ENCODE data around the gene JMJD8. TPM values are rescaled to one million over a fixed set of nuclear protein-coding genes. Genes with fewer than 3 reads are reported as not detected.

The JMJD8 gene
- total RNA-seq, 4 donors from 2014 or later: 65.8 to 79.6 (median 71.8) TPM

DNA sequence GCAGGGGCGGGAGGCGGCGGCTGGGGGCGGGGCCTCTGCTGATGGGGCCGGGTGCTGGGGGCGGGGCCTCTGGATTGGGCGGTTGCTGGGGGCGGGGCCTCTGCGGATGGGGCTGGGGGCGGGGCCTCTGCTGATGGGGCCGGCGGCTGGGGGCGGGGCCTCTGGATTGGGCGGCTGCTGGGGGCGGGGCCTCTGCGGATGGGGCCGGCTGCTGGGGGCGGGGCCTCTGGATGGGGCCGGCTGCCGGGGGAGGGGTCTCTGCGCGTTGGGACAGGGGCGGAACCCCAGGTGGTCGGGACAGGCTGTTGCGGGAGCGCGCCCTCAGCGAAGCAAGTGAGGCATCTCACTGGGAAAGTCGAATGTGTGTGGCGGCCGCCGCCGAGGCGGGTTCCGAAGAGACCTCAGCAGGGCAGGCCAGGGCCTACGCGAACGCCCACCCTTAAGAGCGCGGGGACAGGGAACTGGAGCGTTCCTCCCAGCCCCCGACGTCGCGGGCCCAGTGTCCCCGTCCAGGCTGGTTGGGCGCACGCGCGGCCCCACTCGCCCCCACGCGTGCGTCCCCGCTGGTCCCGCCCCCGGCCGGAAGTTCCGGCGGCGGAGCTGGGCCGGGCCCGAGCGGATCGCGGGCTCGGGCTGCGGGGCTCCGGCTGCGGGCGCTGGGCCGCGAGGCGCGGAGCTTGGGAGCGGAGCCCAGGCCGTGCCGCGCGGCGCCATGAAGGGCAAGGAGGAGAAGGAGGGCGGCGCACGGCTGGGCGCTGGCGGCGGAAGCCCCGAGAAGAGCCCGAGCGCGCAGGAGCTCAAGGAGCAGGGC lies 4.1 kb downstream of the JMJD8 start, which contains the start of gene STUB1:
Gene STUB1, plus strand, starts transcription at position 597 of the 811 bp plus-strand sequence. Its CDS starts 116 bp downstream, at position 713.
- ATAC-seq (ENCODE audit: low FRiP score) (peak; percentile 58), DNase-seq (ENCODE audit: low spot score) (peak; percentile 63)
- TF ChIP-seq, protein P1, sequence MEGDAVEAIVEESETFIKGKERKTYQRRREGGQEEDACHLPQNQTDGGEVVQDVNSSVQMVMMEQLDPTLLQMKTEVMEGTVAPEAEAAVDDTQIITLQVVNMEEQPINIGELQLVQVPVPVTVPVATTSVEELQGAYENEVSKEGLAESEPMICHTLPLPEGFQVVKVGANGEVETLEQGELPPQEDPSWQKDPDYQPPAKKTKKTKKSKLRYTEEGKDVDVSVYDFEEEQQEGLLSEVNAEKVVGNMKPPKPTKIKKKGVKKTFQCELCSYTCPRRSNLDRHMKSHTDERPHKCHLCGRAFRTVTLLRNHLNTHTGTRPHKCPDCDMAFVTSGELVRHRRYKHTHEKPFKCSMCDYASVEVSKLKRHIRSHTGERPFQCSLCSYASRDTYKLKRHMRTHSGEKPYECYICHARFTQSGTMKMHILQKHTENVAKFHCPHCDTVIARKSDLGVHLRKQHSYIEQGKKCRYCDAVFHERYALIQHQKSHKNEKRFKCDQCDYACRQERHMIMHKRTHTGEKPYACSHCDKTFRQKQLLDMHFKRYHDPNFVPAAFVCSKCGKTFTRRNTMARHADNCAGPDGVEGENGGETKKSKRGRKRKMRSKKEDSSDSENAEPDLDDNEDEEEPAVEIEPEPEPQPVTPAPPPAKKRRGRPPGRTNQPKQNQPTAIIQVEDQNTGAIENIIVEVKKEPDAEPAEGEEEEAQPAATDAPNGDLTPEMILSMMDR (IDR thresholded peaks at IDR 0.05): no peak

DNA sequence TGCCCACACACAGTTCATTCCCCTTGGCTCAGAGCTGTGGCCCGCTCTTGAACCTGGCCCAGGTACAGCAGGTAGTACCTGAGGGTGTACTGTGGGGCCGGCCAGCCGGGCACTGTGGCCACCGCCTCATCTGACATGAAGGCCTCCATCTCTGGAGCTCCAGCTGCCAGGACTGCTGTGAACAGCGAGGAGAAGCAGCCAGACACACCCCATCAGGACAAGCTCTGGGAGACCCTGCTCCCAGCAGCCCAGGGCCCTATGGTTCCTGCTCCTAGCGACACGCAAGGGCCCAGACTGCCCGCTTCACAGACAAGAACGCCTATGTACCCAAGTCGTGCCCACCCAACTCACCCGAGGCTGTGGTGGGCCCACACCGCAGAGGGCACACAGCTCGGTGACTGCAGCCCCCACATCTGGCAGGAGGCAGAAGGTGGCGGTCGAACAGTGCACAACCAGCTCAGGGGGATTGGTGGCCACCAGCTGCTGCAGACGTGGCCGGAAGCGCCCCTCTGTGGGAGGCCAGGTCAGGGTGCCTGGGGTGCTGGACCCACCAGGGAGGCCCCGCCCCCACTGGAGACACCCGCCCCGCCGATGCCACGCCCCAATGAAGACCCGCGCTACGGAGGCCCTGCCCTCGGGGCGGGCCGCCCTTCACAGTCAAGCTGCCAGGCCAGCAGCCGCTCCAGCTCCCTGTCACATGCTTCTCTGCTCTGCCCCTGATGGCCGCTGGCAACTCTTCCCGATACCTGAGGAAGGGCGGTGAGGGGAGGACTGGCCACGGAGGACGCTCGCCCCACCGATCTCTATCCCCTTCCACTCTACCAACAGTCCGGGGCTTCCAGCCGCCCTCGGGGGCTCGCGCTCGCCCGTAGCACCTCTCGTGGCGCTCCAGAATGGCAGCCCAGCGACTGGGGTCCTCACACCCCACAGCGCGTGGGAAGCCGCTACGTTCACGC lies 5.0 kb downstream of the JMJD8 start:
- TF ChIP-seq, protein P1 (IDR thresholded peaks at IDR 0.05): no peak
- DNase-seq (ENCODE audit: low spot score): no peak
- peak; percentile 7 for ATAC-seq (ENCODE audit: low FRiP score)

DNA sequence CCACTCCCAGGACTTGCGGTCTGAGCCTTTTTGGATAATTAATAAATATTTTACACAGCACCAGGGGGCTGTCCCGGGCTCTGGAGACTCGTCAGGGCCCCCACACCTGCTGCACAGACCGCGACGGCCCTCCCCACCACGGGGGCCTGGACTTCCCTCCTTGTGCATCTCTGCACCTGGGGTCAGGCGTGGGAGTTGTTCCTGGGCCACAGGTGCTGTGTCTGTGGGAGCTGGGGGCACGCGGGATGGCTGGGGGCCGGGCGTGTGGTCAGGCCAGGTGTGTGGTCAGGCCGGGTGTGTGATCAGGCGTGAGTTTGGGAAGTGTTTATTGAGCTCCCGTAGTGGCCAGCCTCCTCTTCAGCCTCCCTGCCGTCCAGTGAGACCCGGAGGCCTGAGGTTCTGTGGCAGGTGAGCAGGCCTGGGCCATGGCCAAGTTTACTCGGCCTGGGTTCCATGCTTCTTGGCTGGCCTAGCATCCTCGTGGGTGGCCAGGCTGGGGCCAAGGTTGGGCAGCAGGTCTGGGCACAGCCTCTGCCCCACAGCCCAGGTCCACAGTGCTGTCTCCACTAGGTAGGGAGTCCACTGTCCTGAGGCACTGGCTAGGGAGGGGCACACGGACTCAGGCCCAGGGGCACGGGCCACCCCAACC lies 5.8 kb downstream of the JMJD8 start:
- no peak for ATAC-seq (ENCODE audit: low FRiP score)
- TF ChIP-seq, protein P1 (IDR thresholded peaks at IDR 0.05): no peak
- no peak for DNase-seq (ENCODE audit: low spot score)

GRCh38 chr16:677316-678190 lies 6.6 kb downstream of the JMJD8 start:
- ATAC-seq (ENCODE audit: low FRiP score) (no peak), DNase-seq (ENCODE audit: low spot score) (no peak)
- TF ChIP-seq, protein P1 (IDR thresholded peaks at IDR 0.05): no peak

- ATAC-seq (ENCODE audit: low FRiP score) (no peak), DNase-seq (ENCODE audit: low spot score) (no peak)
- TF ChIP-seq, protein P1 (IDR thresholded peaks at IDR 0.05): no peak
These were observed 7.2 kb downstream of the JMJD8 start for GRCh38 chr16:676913-677312.

GRCh38 chr16:676565-676902 lies 7.6 kb downstream of the JMJD8 start:
- DNase-seq (ENCODE audit: low spot score) (no peak), ATAC-seq (ENCODE audit: low FRiP score) (no peak)
- TF ChIP-seq, protein P1 (IDR thresholded peaks at IDR 0.05): no peak

Data from omental fat pad (tissue), 4 donors.